K562 (cell line): ENCODE data around the gene EBF4. TPM values are rescaled to one million over a fixed set of nuclear protein-coding genes. Genes with fewer than 3 reads are reported as not detected.

Experiments used
- CHD2 ChIP-seq: IDR thresholded peaks from 2 replicates; pipeline ENCODE4 v1.6.1; 2011; ENCODE audit warnings: low read depth, low read length
- CTBP1 ChIP-seq: fragments of 450-650 bp; IDR thresholded peaks from 2 replicates; pipeline ENCODE4 v1.6.1; 2016; ENCODE audit warnings: borderline replicate concordance
- ERF ChIP-seq: fragments of 450-650 bp; formaldehyde crosslinking; IDR thresholded peaks from 2 replicates; pipeline ENCODE4 v1.4.0; 2020; ENCODE audit warnings: mild to moderate bottlenecking, mixed read lengths
- HDAC3 ChIP-seq: fragments of 450-650 bp; IDR thresholded peaks from 2 replicates; pipeline ENCODE4 v1.6.1; 2018; ENCODE audit warnings: borderline replicate concordance, mild to moderate bottlenecking, moderate library complexity; ENCODE audit not compliant: partially characterized antibody
- KAT2B ChIP-seq: IDR thresholded peaks from one replicate; pipeline ENCODE4 v1.6.1; 2012; ENCODE audit warnings: low read depth, mild to moderate bottlenecking, control low read depth, inconsistent platforms, low read length, moderate library complexity
- KLF16 ChIP-seq: IDR thresholded peaks from 2 replicates; pipeline ENCODE4 v1.6.1; 2016; ENCODE audit warnings: antibody characterized with exemption
- L3MBTL2 ChIP-seq: fragments of 450-650 bp; IDR thresholded peaks from 2 replicates; pipeline ENCODE4 v1.6.1; 2016; ENCODE audit warnings: mild to moderate bottlenecking, moderate library complexity
- MAZ ChIP-seq, 2 experiments: fragments of 450-650 bp in 1 of 2; sonication (generic) in 1 of 2; formaldehyde crosslinking; IDR thresholded peaks in 1 of 2; conservative IDR thresholded peaks in 1 of 2; 2 replicates each; pipeline versions ENCODE4 v1.4.0 to v1.5.0; 2020; ENCODE audit warnings: mild to moderate bottlenecking in 1 of 2, missing genetic modification reagents in 1 of 2
- RAD21 ChIP-seq, 2 experiments: fragments of 250-450 bp in 1 of 2; fragments of 450-650 bp in 1 of 2; sonication (Bioruptor Pico) in 1 of 2; formaldehyde crosslinking in 1 of 2; IDR thresholded peaks in 1 of 2; conservative IDR thresholded peaks in 1 of 2; 2 replicates each; pipeline versions ENCODE4 v1.4.0 to v1.8.0; 2020 to 2022; ENCODE audit warnings: mild to moderate bottlenecking in 2 of 2, moderate library complexity in 1 of 2
- SMAD3 ChIP-seq: fragments of 450-650 bp; formaldehyde crosslinking; conservative IDR thresholded peaks from 2 replicates; pipeline ENCODE4 v1.4.0; 2020; ENCODE audit warnings: mild to moderate bottlenecking
- STAG1 ChIP-seq: sonication (generic); formaldehyde crosslinking; IDR thresholded peaks from 2 replicates; pipeline ENCODE4 v1.5.0; 2020; ENCODE audit warnings: missing genetic modification reagents, borderline replicate concordance
- ZMIZ1 ChIP-seq, 2 experiments: fragments of 150-350 bp in 1 of 2; IDR thresholded peaks; 2 replicates each; pipeline ENCODE4 v1.6.1; 2012 to 2016; ENCODE audit warnings: low read depth in 2 of 2, low read length in 2 of 2, mild to moderate bottlenecking in 1 of 2, moderate library complexity in 1 of 2
- ZNF184 ChIP-seq: sonication (generic); formaldehyde crosslinking; IDR thresholded peaks from 2 replicates; pipeline ENCODE4 v1.5.0; 2020; ENCODE audit warnings: missing genetic modification reagents
- ZNF324 ChIP-seq: fragments of 250-450 bp; sonication (Bioruptor Pico); IDR thresholded peaks from 2 replicates; pipeline ENCODE4 v1.4.0; 2020; ENCODE audit warnings: mild to moderate bottlenecking
- ZNF449 ChIP-seq: fragments of 250-450 bp; sonication (Bioruptor Pico); IDR thresholded peaks from 2 replicates; pipeline ENCODE4 v1.8.0; 2022; ENCODE audit warnings: moderate library complexity, mild to moderate bottlenecking, inconsistent platforms
- polyA plus RNA-seq, 8 experiments: library from polyadenylated mRNA; depleted of rRNA in 4 of 8; stranded (reverse) in 5 of 8; unstranded in 3 of 8; fragments of >200 nt; fragmentation: Nextera tagmentation in 2 of 8; fragmentation: Illumina TruSeq in 1 of 8; extraction: Ambion mirVana in 2 of 8; extraction: Trizol in 1 of 8; gene quantifications; 2 replicates each; pipeline versions ENCODE4 v1.2.1 to v1.2.3, GENCODE V29; 2011 to 2014; ENCODE audit warnings: inconsistent platforms in 1 of 8, missing spikeins in 1 of 8
- total RNA-seq, 7 experiments: library from RNA; depleted of rRNA in 6 of 7; stranded (reverse); fragments of >200 nt in 6 of 7; fragmentation: Illumina TruSeq in 2 of 7; extraction: Trizol in 2 of 7; gene quantifications; 2 replicates each; pipeline versions ENCODE4 v1.2.1 to v1.2.3, GENCODE V29; 2011 to 2021; ENCODE audit warnings: low replicate concordance in 1 of 7
- TF ChIP-seq, protein P1 (sequence below): fragments of 250-450 bp; sonication (Bioruptor Pico); IDR thresholded peaks from 2 replicates; pipeline ENCODE4 v1.4.0; 2020; ENCODE audit warnings: mild to moderate bottlenecking, moderate library complexity

Gene EBF4
- total and polyA plus RNA-seq, 9 of the 15 experiments (the other 6 are each of a cell fraction or from before 2014, with no cell fraction given): 0.09 TPM; not detected in 8

DNA sequence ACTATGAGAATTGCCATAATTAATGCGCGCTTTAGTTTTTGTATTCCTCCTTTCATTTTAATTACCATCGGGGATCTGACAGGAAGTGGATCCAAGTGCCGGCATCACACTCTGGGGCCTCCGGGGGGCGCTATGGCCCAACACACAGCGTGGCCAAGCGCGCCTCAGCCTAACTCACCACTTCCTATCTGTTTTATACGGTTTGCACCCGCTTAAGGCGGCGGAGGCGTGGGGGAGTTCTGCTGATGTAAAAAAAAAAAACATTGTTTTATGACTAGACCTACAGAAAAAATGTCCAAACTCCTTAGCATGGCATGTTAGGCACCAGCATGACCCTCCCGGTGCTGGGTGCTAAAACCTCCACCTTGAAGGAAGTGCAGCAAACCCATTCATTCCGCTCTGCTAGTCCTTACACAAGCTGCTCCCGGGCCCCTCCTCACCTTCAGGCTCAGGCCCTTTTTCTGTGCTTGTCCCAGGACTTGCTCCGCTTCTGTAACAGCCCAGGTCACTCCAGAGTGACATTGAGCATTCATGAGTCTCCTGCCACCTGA lies 4.5 kb upstream of the EBF4 start (continued):
- TF ChIP-seq ZMIZ1 (IDR thresholded peaks at IDR 0.05; ENCODE audit: low read depth in 2 of 2, low read length in 2 of 2): no peak
- TF ChIP-seq ZNF449 (CRISPR knock-in tag): no peak
- no peak for TF ChIP-seq ZNF324
- no peak for TF ChIP-seq ZNF184 (CRISPR knock-in tag)
- no peak for TF ChIP-seq KAT2B
- TF ChIP-seq, protein P1, sequence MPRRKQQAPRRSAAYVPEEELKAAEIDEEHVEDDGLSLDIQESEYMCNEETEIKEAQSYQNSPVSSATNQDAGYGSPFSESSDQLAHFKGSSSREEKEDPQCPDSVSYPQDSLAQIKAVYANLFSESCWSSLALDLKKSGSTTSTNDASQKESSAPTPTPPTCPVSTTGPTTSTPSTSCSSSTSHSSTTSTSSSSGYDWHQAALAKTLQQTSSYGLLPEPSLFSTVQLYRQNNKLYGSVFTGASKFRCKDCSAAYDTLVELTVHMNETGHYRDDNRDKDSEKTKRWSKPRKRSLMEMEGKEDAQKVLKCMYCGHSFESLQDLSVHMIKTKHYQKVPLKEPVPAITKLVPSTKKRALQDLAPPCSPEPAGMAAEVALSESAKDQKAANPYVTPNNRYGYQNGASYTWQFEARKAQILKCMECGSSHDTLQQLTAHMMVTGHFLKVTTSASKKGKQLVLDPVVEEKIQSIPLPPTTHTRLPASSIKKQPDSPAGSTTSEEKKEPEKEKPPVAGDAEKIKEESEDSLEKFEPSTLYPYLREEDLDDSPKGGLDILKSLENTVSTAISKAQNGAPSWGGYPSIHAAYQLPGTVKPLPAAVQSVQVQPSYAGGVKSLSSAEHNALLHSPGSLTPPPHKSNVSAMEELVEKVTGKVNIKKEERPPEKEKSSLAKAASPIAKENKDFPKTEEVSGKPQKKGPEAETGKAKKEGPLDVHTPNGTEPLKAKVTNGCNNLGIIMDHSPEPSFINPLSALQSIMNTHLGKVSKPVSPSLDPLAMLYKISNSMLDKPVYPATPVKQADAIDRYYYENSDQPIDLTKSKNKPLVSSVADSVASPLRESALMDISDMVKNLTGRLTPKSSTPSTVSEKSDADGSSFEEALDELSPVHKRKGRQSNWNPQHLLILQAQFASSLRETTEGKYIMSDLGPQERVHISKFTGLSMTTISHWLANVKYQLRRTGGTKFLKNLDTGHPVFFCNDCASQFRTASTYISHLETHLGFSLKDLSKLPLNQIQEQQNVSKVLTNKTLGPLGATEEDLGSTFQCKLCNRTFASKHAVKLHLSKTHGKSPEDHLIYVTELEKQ (CRISPR knock-in tag): no peak
- TF ChIP-seq CTBP1: no peak
- 0 out of 4 replicates have a peak, but pooled peaks of 1 of the 2 experiments have one; percentile 32 for TF ChIP-seq MAZ (CRISPR knock-in tag; conservative IDR thresholded peaks at IDR 0.05 in 1 of 2, IDR thresholded peaks at IDR 0.05 in 1 of 2)
- no peak for TF ChIP-seq ERF
- no peak for TF ChIP-seq CHD2
- TF ChIP-seq KLF16: peak; percentile 31; the same call in 1 of the 2 replicates
- TF ChIP-seq RAD21 (CRISPR knock-in tag; conservative IDR thresholded peaks at IDR 0.05 in 1 of 2, IDR thresholded peaks at IDR 0.05 in 1 of 2): peak; percentile 65 to 80
- TF ChIP-seq L3MBTL2: 0 out of 2 replicates have a peak, but pooled peaks have one; percentile 15
- TF ChIP-seq SMAD3 (CRISPR knock-in tag): no peak
- TF ChIP-seq HDAC3: no peak
- TF ChIP-seq STAG1 (CRISPR knock-in tag): peak; percentile 55; the same call in 1 of the 2 replicates
